Type B pancreatic cell (in vitro differentiated cells): ENCODE data around the gene MVB12B. TPM values are rescaled to one million over a fixed set of nuclear protein-coding genes. Genes with fewer than 3 reads are reported as not detected.
A peak's percentile ranks its signal among the peaks of the same experiment; 100 is the strongest.
"Not testable (repeated sequence)": the region's sequence is repeated elsewhere in the genome, so short reads cannot be mapped to it uniquely, and the experiment has no call there.

Experiments used
- DNase-seq: peaks from one replicate; pipeline ENCODE4 v3.0.0; 2021; ENCODE audit warnings: mixed read lengths; ENCODE audit not compliant: unreplicated experiment; ENCODE audit errors: extremely low spot score
- H3K27ac Mint-ChIP-seq: 2 replicates; pipeline ENCODE4 v1.8.0; 2021; ENCODE audit warnings: mild to moderate bottlenecking, mixed read lengths
- H3K27me3 Mint-ChIP-seq: 2 replicates; pipeline ENCODE4 v1.8.0; 2021; ENCODE audit warnings: mixed read lengths
- H3K36me3 Mint-ChIP-seq: 2 replicates; pipeline ENCODE4 v1.8.0; 2021; ENCODE audit warnings: mixed read lengths
- H3K4me1 Mint-ChIP-seq: one replicate; pipeline ENCODE4 v1.8.0; 2021; ENCODE audit warnings: mixed read lengths; ENCODE audit not compliant: unreplicated experiment
- H3K4me3 Mint-ChIP-seq: 2 replicates; pipeline ENCODE4 v1.8.0; 2021; ENCODE audit warnings: mild to moderate bottlenecking, mixed read lengths
- H3K9me3 Mint-ChIP-seq: 2 replicates; pipeline ENCODE4 v1.8.0; 2021; ENCODE audit warnings: mixed read lengths
- CTCF ChIP-seq: fragments of 200-600 bp; sonication (generic); conservative IDR thresholded peaks from 2 replicates; pipeline ENCODE4 v1.5.0; 2021; ENCODE audit warnings: antibody characterized with exemption, mild to moderate bottlenecking
- total RNA-seq: library from RNA; stranded (reverse); gene quantifications from 2 replicates; pipeline ENCODE4 v1.2.1, GENCODE V29; 2021; ENCODE audit warnings: low replicate concordance

Gene MVB12B
- total RNA-seq, 1 donor from 2014 or later = 26.1 TPM

DNA sequence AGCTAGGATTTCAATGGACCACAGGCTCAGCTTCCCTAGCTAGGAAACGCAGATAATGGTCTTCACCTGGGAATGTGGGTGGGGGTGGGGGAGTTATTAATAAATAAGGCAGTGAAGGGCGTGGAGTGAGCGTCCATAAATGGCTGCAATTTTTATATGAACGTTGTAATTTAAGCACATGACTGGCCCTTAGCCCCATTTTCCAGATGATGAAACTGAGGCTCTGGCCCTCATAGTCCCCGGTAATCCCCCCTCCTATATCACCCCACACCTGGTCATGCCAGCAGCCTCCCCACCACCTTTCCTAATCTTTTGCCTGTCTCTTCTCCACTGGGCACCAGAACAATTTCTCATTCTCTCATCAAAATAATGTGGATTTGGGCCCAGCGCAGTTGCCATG is 225.2 kb downstream of the MVB12B start:
- H3K4me1 Mint-ChIP-seq = peaks cover 1% of the 10 kb centered on the region
- no peak overlapping the region for H3K27ac Mint-ChIP-seq
- H3K4me3 Mint-ChIP-seq = no peak overlapping the region
- H3K27me3 Mint-ChIP-seq = no peaks in the 10 kb centered on the region
- H3K36me3 Mint-ChIP-seq = no peaks in the 10 kb centered on the region
- TF ChIP-seq CTCF = no peak
- no peaks in the 10 kb centered on the region for H3K9me3 Mint-ChIP-seq
- no peak for DNase-seq

DNA sequence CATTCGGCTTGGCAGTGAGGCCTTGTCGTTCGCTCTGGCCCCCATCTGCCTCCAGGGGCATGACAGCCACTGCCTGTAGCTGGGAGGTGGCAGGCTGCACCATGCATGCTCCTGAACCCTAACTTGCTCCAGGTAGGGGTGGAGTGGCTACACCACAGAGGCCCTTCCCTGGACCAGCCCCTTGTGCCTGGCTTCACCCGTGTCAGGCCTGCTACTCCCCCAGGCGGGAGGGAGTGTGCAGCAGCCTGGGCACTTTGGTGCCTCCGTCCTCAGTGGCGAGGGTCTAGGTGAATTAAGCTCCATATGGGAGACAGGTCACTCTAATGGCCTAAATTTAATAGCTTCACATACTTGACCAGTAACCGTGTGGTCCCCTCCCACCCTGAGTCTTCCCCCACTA is 227.7 kb downstream of the MVB12B start:
- H3K9me3 Mint-ChIP-seq = no peaks in the 10 kb centered on the region
- H3K27me3 Mint-ChIP-seq = peaks cover 10% of the 10 kb centered on the region
- no peak overlapping the region for H3K4me3 Mint-ChIP-seq
- H3K27ac Mint-ChIP-seq = no peak overlapping the region
- DNase-seq = no peak
- H3K4me1 Mint-ChIP-seq = peaks cover 7% of the 10 kb centered on the region
- no peaks in the 10 kb centered on the region for H3K36me3 Mint-ChIP-seq
- no peak for TF ChIP-seq CTCF

GRCh38 chr9:126555421-126555820 is 228.8 kb downstream of the MVB12B start:
- H3K4me3 Mint-ChIP-seq, DNase-seq, H3K27ac Mint-ChIP-seq, H3K4me1 Mint-ChIP-seq, H3K9me3 Mint-ChIP-seq, H3K36me3 Mint-ChIP-seq: not testable (repeated sequence)
- peak; percentile 64 for TF ChIP-seq CTCF
- H3K27me3 Mint-ChIP-seq = peaks cover 21% of the 10 kb centered on the region
